Upper lobe of left lung (tissue), 6 donors: ENCODE data around the gene CROT. TPM values are rescaled to one million over a fixed set of nuclear protein-coding genes. Genes with fewer than 3 reads are reported as not detected.

Experiments
- ATAC-seq, 2 donors: fragments of 200-7000 bp; cut with Tn5 transposase; one replicate each; pipeline ENCODE4 v1.9.1; 2022; ENCODE audit warnings: mild to moderate bottlenecking in 2 of 2, moderate library complexity in 2 of 2; ENCODE audit not compliant: low FRiP score in 2 of 2
- DNase-seq, 2 donors: peaks; one replicate each; pipeline ENCODE4 v3.0.0-alpha.2; 2019 to 2020
- H3K27ac ChIP-seq, 4 donors: fragments of 200-600 bp; sonication (generic); one replicate each; pipeline ENCODE4 v1.5.1; 2016 to 2019
- H3K27me3 ChIP-seq, 4 donors: fragments of 200-600 bp; sonication (generic); one replicate each; pipeline ENCODE4 v1.5.1; 2017 to 2019
- H3K36me3 ChIP-seq, 4 donors: fragments of 200-600 bp; sonication (generic); one replicate each; pipeline ENCODE4 v1.5.1; 2016 to 2019
- H3K4me1 ChIP-seq, 4 donors: fragments of 200-600 bp; sonication (generic); one replicate each; pipeline ENCODE4 v1.5.1; 2018 to 2019
- H3K4me3 ChIP-seq, 4 donors: fragments of 200-600 bp; sonication (generic); one replicate each; pipeline ENCODE4 v1.5.1; 2017 to 2019; ENCODE audit warnings: mild to moderate bottlenecking in 2 of 4, moderate library complexity in 1 of 4
- H3K9me3 ChIP-seq, 4 donors: fragments of 200-600 bp; sonication (generic); one replicate each; pipeline ENCODE4 v1.5.1; 2018 to 2019
- CTCF ChIP-seq, 6 experiments: fragments of 450-650 bp in 4 of 6; fragments of 200-600 bp in 2 of 6; sonication (generic) in 2 of 6; IDR thresholded peaks; one replicate each; pipeline ENCODE4 v1.5.1; 2016 to 2019; ENCODE audit warnings: antibody characterized with exemption in 6 of 6
- EP300 ChIP-seq, 4 donors: sonication (generic); formaldehyde crosslinking; IDR thresholded peaks; one replicate each; pipeline ENCODE4 v1.5.1; 2017; ENCODE audit warnings: antibody characterized with exemption in 4 of 4, control low read depth in 2 of 4
- POLR2A ChIP-seq, 4 donors: fragments of 450-650 bp; IDR thresholded peaks; one replicate each; pipeline ENCODE4 v1.5.1; 2016 to 2017; ENCODE audit warnings: antibody characterized with exemption in 4 of 4, mild to moderate bottlenecking in 2 of 4
- POLR2AphosphoS5 ChIP-seq, 2 donors: sonication (generic); formaldehyde crosslinking; IDR thresholded peaks; one replicate each; pipeline ENCODE4 v1.5.1; 2017; ENCODE audit warnings: antibody characterized with exemption in 2 of 2
- WGBS, 2 donors: methylation state at CpG; one replicate each; pipeline ENCODE4 v1.1.5; 2017 to 2018; 5-methylcytosine and 5-hydroxymethylcytosine counted together
- total RNA-seq, 6 donors: library from RNA; depleted of rRNA in 4 of 6; stranded (reverse); fragments of >200 nt in 4 of 6; gene quantifications; one replicate each; pipeline versions ENCODE4 v1.1.0 to v1.2.1, GENCODE V29; 2016 to 2021
- donor health status: DM: no; HTN: no; CAD: no; lungs with moderate emphysema.
- donor health status: DM: no; HTN: yes; CAD: no; lungs with severe emphysema.

The CROT gene
- total RNA-seq, 6 donors from 2014 or later: 2.9 to 16.6 (median 8.6) TPM

- H3K27ac ChIP-seq: no peak overlapping the region
- no peak overlapping the region for H3K4me3 ChIP-seq
- ATAC-seq: no peak
- no peaks in the 10 kb centered on the region for H3K27me3 ChIP-seq
- 50 to 54% methylated on average over 2 of the region's 2 CpGs for WGBS, 2 donors
- peaks cover 0 to 7% (median 3%) of the 10 kb centered on the region in 4 donors for H3K4me1 ChIP-seq
- no peaks in the 10 kb centered on the region for H3K9me3 ChIP-seq
- H3K36me3 ChIP-seq: peaks cover 0 to 5% (median 0%) of the 10 kb centered on the region in 4 donors
- no peak for DNase-seq
- no peak for TF ChIP-seq POLR2A (IDR thresholded peaks at IDR 0.05)
- TF ChIP-seq EP300 (IDR thresholded peaks at IDR 0.05): no peak
- TF ChIP-seq CTCF (IDR thresholded peaks at IDR 0.05): no peak
Measured at GRCh38 chr7:87339373-87339897, 6.0 kb upstream of the CROT start.

- ATAC-seq (no peak), DNase-seq (no peak)
- Histone ChIP-seq H3K27ac (no peak overlapping the region), H3K4me3 (no peak overlapping the region), H3K9me3 (no peaks in the 10 kb centered on the region), H3K36me3 (peaks cover 0 to 5% (median 0%) of the 10 kb centered on the region in 4 donors), H3K4me1 (peaks cover 0 to 21% (median 8%) of the 10 kb centered on the region in 4 donors), H3K27me3 (no peaks in the 10 kb centered on the region)
- WGBS, 2 donors: 81 to 98% methylated on average over 2 of the region's 2 CpGs
- TF ChIP-seq POLR2A (IDR thresholded peaks at IDR 0.05) (no peak), CTCF (IDR thresholded peaks at IDR 0.05) (no peak)
Measured at GRCh38 chr7:87341441-87341840, 4.0 kb upstream of the CROT start.

- 61 to 73% methylated on average over 3 of the region's 3 CpGs for WGBS, 2 donors
- Histone ChIP-seq H3K4me1 (peaks cover 0 to 22% (median 14%) of the 10 kb centered on the region in 4 donors), H3K4me3 (no peak overlapping the region), H3K27ac (no peak overlapping the region), H3K36me3 (peaks cover 0 to 5% (median 0%) of the 10 kb centered on the region in 4 donors), H3K9me3 (no peaks in the 10 kb centered on the region), H3K27me3 (no peaks in the 10 kb centered on the region)
- TF ChIP-seq CTCF (IDR thresholded peaks at IDR 0.05): no peak
- TF ChIP-seq EP300 (IDR thresholded peaks at IDR 0.05): no peak
- no peak for ATAC-seq
- DNase-seq: no peak
Measured at GRCh38 chr7:87342231-87342630, 3.2 kb upstream of the CROT start.

- H3K9me3 ChIP-seq: no peaks in the 10 kb centered on the region
- DNase-seq: no peak
- TF ChIP-seq CTCF (IDR thresholded peaks at IDR 0.05) (no peak), POLR2AphosphoS5 (IDR thresholded peaks at IDR 0.05) (no peak), EP300 (IDR thresholded peaks at IDR 0.05) (no peak), POLR2A (IDR thresholded peaks at IDR 0.05) (no peak)
- peak overlapping the region in 3 of 4 donors; percentile 73 to 78 (median 74) for H3K4me3 ChIP-seq
- ATAC-seq: no peak
- H3K36me3 ChIP-seq: peaks cover 0 to 9% (median 3%) of the 10 kb centered on the region in 4 donors
- H3K4me1 ChIP-seq: peaks cover 0 to 22% (median 14%) of the 10 kb centered on the region in 4 donors
- peak overlapping the region in 3 of 4 donors; percentile 70 to 85 (median 84) for H3K27ac ChIP-seq
- H3K27me3 ChIP-seq: no peaks in the 10 kb centered on the region
- WGBS, 2 donors: 7 to 15% methylated on average over 2 of the region's 2 CpGs
Measured at GRCh38 chr7:87344446-87344845, 1.0 kb upstream of the CROT start.

GRCh38 chr7:87345962-87346371 is 503 bp downstream of the CROT start:
- TF ChIP-seq EP300 (IDR thresholded peaks at IDR 0.05): no peak
- no peak for TF ChIP-seq POLR2A (IDR thresholded peaks at IDR 0.05)
- no peak for TF ChIP-seq CTCF (IDR thresholded peaks at IDR 0.05)
- TF ChIP-seq POLR2AphosphoS5 (IDR thresholded peaks at IDR 0.05): no peak
- Histone ChIP-seq H3K36me3 (peaks cover 0 to 21% (median 6%) of the 10 kb centered on the region in 4 donors), H3K27me3 (no peaks in the 10 kb centered on the region), H3K9me3 (no peaks in the 10 kb centered on the region), H3K27ac (peak overlapping the region; percentile 70 to 88 (median 84)), H3K4me1 (peaks cover 0 to 22% (median 14%) of the 10 kb centered on the region in 4 donors), H3K4me3 (peak overlapping the region; percentile 67 to 78 (median 74))
- ATAC-seq (peak; percentile 3 to 53), DNase-seq (peak in 1 of 2 donors; percentile 21)
- WGBS, 2 donors: 12 to 14% methylated on average over 7 to 8 of the region's 8 CpGs
